Effector memory CD4-positive, alpha-beta T cell (primary cell): ENCODE results near the gene DUOX1.
"Not testable (repeated sequence)": the region's sequence is repeated elsewhere in the genome, so short reads cannot be mapped to it uniquely, and the experiment has no call there.

Experiments used
- DNase-seq, 3 donors: peaks; one replicate each; pipeline ENCODE4 v3.0.0-alpha.2; 2020
- H3K27ac ChIP-seq: 2 replicates; pipeline ENCODE4 v1.7.0; 2013; ENCODE audit warnings: mild to moderate bottlenecking, low read length, moderate library complexity; ENCODE audit not compliant: insufficient read depth, poor library complexity, severe bottlenecking
- H3K27me3 ChIP-seq: replicated peaks from 2 replicates; pipeline ENCODE4 v1.7.0; 2013; ENCODE audit warnings: mild to moderate bottlenecking, low read length; ENCODE audit not compliant: insufficient read depth, control insufficient read depth, poor library complexity, severe bottlenecking
- H3K36me3 ChIP-seq: 2 replicates; pipeline ENCODE4 v1.7.0; 2013; ENCODE audit warnings: mild to moderate bottlenecking, low read length, moderate library complexity; ENCODE audit not compliant: control insufficient read depth, insufficient read depth
- H3K4me1 ChIP-seq: 2 replicates; pipeline ENCODE4 v1.7.0; 2013; ENCODE audit warnings: low read length, mild to moderate bottlenecking; ENCODE audit not compliant: control insufficient read depth, insufficient read depth, poor library complexity, severe bottlenecking
- H3K4me3 ChIP-seq: 2 replicates; pipeline ENCODE4 v1.7.0; 2013; ENCODE audit warnings: low read length, low read depth, mild to moderate bottlenecking; ENCODE audit not compliant: insufficient read depth, poor library complexity, severe bottlenecking
- H3K9me3 ChIP-seq: 2 replicates; pipeline ENCODE4 v1.7.0; 2013; ENCODE audit warnings: mild to moderate bottlenecking, low read length, moderate library complexity; ENCODE audit not compliant: control insufficient read depth
- total RNA-seq, 3 donors: gene quantifications; one replicate each; lab custom pipeline; 2026; lab: John Stamatoyannopoulos, UW

DUOX1 gene
- 0 to 0.19 (median 0) reads per million in 3 donors for total RNA-seq

- Histone ChIP-seq H3K27me3 (peaks cover 33% of the 10 kb centered on the region), H3K4me1 (no peaks in the 10 kb centered on the region), H3K27ac (no peak within 1 kb of the TSS), H3K4me3 (peak within 1 kb of the TSS; percentile 5), H3K36me3 (no peaks in the 10 kb centered on the region), H3K9me3 (no peaks in the 10 kb centered on the region)
- no peak for DNase-seq
These were observed at the start of gene DUOX1, which contains the start of gene DUOXA1 for GRCh38 chr15:45129651-45130129. Gene DUOX1 (plus strand): TSS chr15:45129994. CDS start chr15:45131967, 1,973 bp downstream. Gene DUOXA1 (minus strand): TSS chr15:45129879. CDS start chr15:45123014, 6,865 bp downstream.

- not testable (repeated sequence) for H3K36me3 ChIP-seq, H3K27me3 ChIP-seq, H3K4me1 ChIP-seq, H3K4me3 ChIP-seq, H3K27ac ChIP-seq, H3K9me3 ChIP-seq, DNase-seq
These were observed 49.2 kb upstream of the DUOX1 start for GRCh38 chr15:45080593-45080992.

GRCh38 chr15:45082412-45082811, 47.4 kb upstream of the DUOX1 start:
- H3K9me3 ChIP-seq, H3K27ac ChIP-seq, H3K4me1 ChIP-seq, H3K27me3 ChIP-seq, H3K4me3 ChIP-seq, DNase-seq, H3K36me3 ChIP-seq: not testable (repeated sequence)

- Histone ChIP-seq H3K4me3 (no peak overlapping the region), H3K27ac (no peak overlapping the region), H3K4me1 (no peaks in the 10 kb centered on the region), H3K36me3 (no peaks in the 10 kb centered on the region), H3K27me3 (no peaks in the 10 kb centered on the region), H3K9me3 (no peaks in the 10 kb centered on the region)
- DNase-seq = no peak
These were observed 46.6 kb upstream of the DUOX1 start for GRCh38 chr15:45083223-45083622.

- Histone ChIP-seq H3K36me3 (no peaks in the 10 kb centered on the region), H3K4me1 (no peaks in the 10 kb centered on the region), H3K4me3 (no peak overlapping the region), H3K9me3 (no peaks in the 10 kb centered on the region), H3K27me3 (no peaks in the 10 kb centered on the region), H3K27ac (no peak overlapping the region)
- no peak for DNase-seq
These were observed 45.6 kb upstream of the DUOX1 start for GRCh38 chr15:45084163-45084562.

- H3K4me3 ChIP-seq = no peak overlapping the region
- H3K9me3 ChIP-seq = no peaks in the 10 kb centered on the region
- no peaks in the 10 kb centered on the region for H3K36me3 ChIP-seq
- no peaks in the 10 kb centered on the region for H3K4me1 ChIP-seq
- H3K27ac ChIP-seq = no peak overlapping the region
- no peak for DNase-seq
- no peaks in the 10 kb centered on the region for H3K27me3 ChIP-seq
These were observed 42.3 kb upstream of the DUOX1 start for GRCh38 chr15:45087513-45087912.

- no peaks in the 10 kb centered on the region for H3K36me3 ChIP-seq
These were observed 40.7 kb upstream of the DUOX1 start for GRCh38 chr15:45088801-45089711.

GRCh38 chr15:45089712-45090373, 40.0 kb upstream of the DUOX1 start:
- Histone ChIP-seq H3K27me3 (no peaks in the 10 kb centered on the region), H3K27ac (no peak overlapping the region), H3K9me3 (no peaks in the 10 kb centered on the region), H3K36me3 (no peaks in the 10 kb centered on the region), H3K4me3 (no peak overlapping the region), H3K4me1 (no peaks in the 10 kb centered on the region)
- DNase-seq = no peak

More at GRCh38 chr15:45088801-45089711, 40.7 kb upstream of the DUOX1 start:
- H3K27ac ChIP-seq = no peak overlapping the region
- DNase-seq = no peak
- H3K27me3 ChIP-seq = no peaks in the 10 kb centered on the region
- no peaks in the 10 kb centered on the region for H3K4me1 ChIP-seq
- H3K4me3 ChIP-seq = no peak overlapping the region
- H3K9me3 ChIP-seq = no peaks in the 10 kb centered on the region

GRCh38 chr15:45091161-45091560, 38.6 kb upstream of the DUOX1 start:
- Histone ChIP-seq H3K36me3 (no peaks in the 10 kb centered on the region), H3K4me1 (no peaks in the 10 kb centered on the region), H3K27ac (no peak overlapping the region), H3K9me3 (no peaks in the 10 kb centered on the region), H3K4me3 (no peak overlapping the region), H3K27me3 (no peaks in the 10 kb centered on the region)
- no peak for DNase-seq

- no peaks in the 10 kb centered on the region for H3K9me3 ChIP-seq
- no peaks in the 10 kb centered on the region for H3K4me1 ChIP-seq
- no peak overlapping the region for H3K4me3 ChIP-seq
- no peak overlapping the region for H3K27ac ChIP-seq
- DNase-seq = no peak
- H3K36me3 ChIP-seq = no peaks in the 10 kb centered on the region
- no peaks in the 10 kb centered on the region for H3K27me3 ChIP-seq
These were observed 38.2 kb upstream of the DUOX1 start for GRCh38 chr15:45091576-45091975.
